Keratinocyte (primary cell): Measurements from ENCODE around the gene MUC13. TPM values are rescaled to one million over a fixed set of nuclear protein-coding genes. Genes with fewer than 3 reads are reported as not detected.

Source experiments
- DNase-seq: peaks from one replicate; pipeline ENCODE4 v3.0.0-alpha.2; 2011; ENCODE audit warnings: low read depth, missing footprints, low spot score
- FAIRE-seq: peaks from 2 replicates; lab custom pipeline; 2011; peaks lifted over from hg19 to GRCh38; lab: Jason Lieb, UNC
- H2AFZ ChIP-seq: 2 replicates; pipeline ENCODE4 v1.6.0; 2012; ENCODE audit warnings: low read length, control low read depth, inconsistent platforms; ENCODE audit not compliant: control insufficient read depth
- H3K27ac ChIP-seq: 2 replicates; pipeline ENCODE4 v1.5.1; 2011; ENCODE audit warnings: low read length; ENCODE audit not compliant: control insufficient read depth, insufficient read depth
- H3K27me3 ChIP-seq: 3 replicates; pipeline ENCODE4 v1.6.0; 2011; ENCODE audit warnings: low read length; ENCODE audit not compliant: control insufficient read depth, insufficient read depth; ENCODE audit errors: extremely low read depth
- H3K36me3 ChIP-seq, 2 experiments: 2 replicates in 1 of 2; 3 replicates in 1 of 2; pipeline ENCODE4 v1.5.1; 2011; ENCODE audit warnings: low read length in 2 of 2, mild to moderate bottlenecking in 1 of 2; ENCODE audit not compliant: control insufficient read depth in 2 of 2, insufficient read depth in 2 of 2; ENCODE audit errors: extremely low read depth in 1 of 2
- H3K4me1 ChIP-seq: 3 replicates; pipeline ENCODE4 v1.5.1; 2011; ENCODE audit warnings: low read length; ENCODE audit not compliant: control insufficient read depth, insufficient read depth; ENCODE audit errors: extremely low read depth
- H3K4me2 ChIP-seq: 3 replicates; pipeline ENCODE4 v1.6.0; 2011; ENCODE audit warnings: low read depth, low read length; ENCODE audit not compliant: control insufficient read depth, insufficient read depth; ENCODE audit errors: extremely low read depth
- H3K4me3 ChIP-seq, 3 experiments: fragments of 200-600 bp in 1 of 3; sonication (generic) in 1 of 3; 2 replicates in 2 of 3; 3 replicates in 1 of 3; pipeline ENCODE4 v1.5.1; 2011 to 2016; ENCODE audit warnings: low read length in 3 of 3, mild to moderate bottlenecking in 3 of 3, control low read depth in 2 of 3, inconsistent platforms in 1 of 3, low read depth in 1 of 3, mixed read lengths in 1 of 3, mixed run types in 1 of 3, moderate library complexity in 1 of 3; ENCODE audit not compliant: control insufficient read depth in 2 of 3, insufficient read depth in 2 of 3; ENCODE audit errors: extremely low read depth in 1 of 3
- H3K79me2 ChIP-seq: 2 replicates; pipeline ENCODE4 v1.6.0; 2012; ENCODE audit warnings: low read length; ENCODE audit not compliant: control insufficient read depth, insufficient read depth
- H3K9ac ChIP-seq: 3 replicates; pipeline ENCODE4 v1.6.0; 2011; ENCODE audit warnings: low read length; ENCODE audit not compliant: control insufficient read depth, insufficient read depth; ENCODE audit errors: extremely low read depth
- H3K9me1 ChIP-seq: 3 replicates; pipeline ENCODE4 v1.6.0; 2011; ENCODE audit warnings: low read length; ENCODE audit not compliant: control insufficient read depth, insufficient read depth; ENCODE audit errors: extremely low read depth
- H3K9me3 ChIP-seq: 2 replicates; pipeline ENCODE4 v1.5.1; 2012; ENCODE audit warnings: low read depth, low read length; ENCODE audit not compliant: control insufficient read depth
- H4K20me1 ChIP-seq: 3 replicates; pipeline ENCODE4 v1.6.0; 2011; ENCODE audit warnings: low read length; ENCODE audit not compliant: control insufficient read depth, insufficient read depth; ENCODE audit errors: extremely low read depth
- CTCF ChIP-seq, 3 experiments: IDR thresholded peaks in 1 of 3; conservative IDR thresholded peaks in 1 of 3; optimal IDR thresholded peaks in 1 of 3; 2 replicates in 2 of 3; 3 replicates in 1 of 3; pipeline versions ENCODE3 to v1.5.1; 2011; ENCODE audit warnings: low read length in 3 of 3, mild to moderate bottlenecking in 3 of 3, moderate library complexity in 2 of 3, control low read depth in 1 of 3, inconsistent platforms in 1 of 3; ENCODE audit not compliant: insufficient read depth in 2 of 3; ENCODE audit errors: extremely low read depth in 1 of 3
- EZH2 ChIP-seq: IDR thresholded peaks from one replicate; pipeline ENCODE4 v1.6.1; 2012; ENCODE audit warnings: inconsistent platforms, mild to moderate bottlenecking, low read length, moderate library complexity
- dilution Hi-C: fragments of 300-500 bp; cut with MboI; formaldehyde crosslinking; loops from one replicate; pipeline ENCODE4 v1.7.0; 2020; ENCODE audit warnings: low sequenced_read_pairs; ENCODE audit not compliant: extremely low pct_ligation_motif_present
- polyA plus RNA-seq, 5 experiments: library from polyadenylated mRNA; depleted of rRNA in 3 of 5; stranded (reverse) in 3 of 5; stranded (forward) in 1 of 5; unstranded in 1 of 5; fragments of >200 nt; gene quantifications; 1 replicate in 1 of 5; 2 replicates in 3 of 5; 3 replicates in 1 of 5; pipeline versions ENCODE4 v1.2.1 to v1.2.3, GENCODE V29; 2011 to 2012; ENCODE audit warnings: missing spikeins in 2 of 5, low read depth in 1 of 5, low replicate concordance in 1 of 5

Gene MUC13
- polyA plus RNA-seq, 1 donor (not counting 4 experiments of a cell fraction or from before 2014, with no cell fraction given): not detected

- H3K9me1 ChIP-seq: no peaks in the 10 kb centered on the region
- dilution Hi-C loops: no loop called here
- H3K27ac ChIP-seq: no peak overlapping the region
- H3K4me2 ChIP-seq: no peak overlapping the region
- DNase-seq (no peak), FAIRE-seq (no peak)
- peaks cover 3 to 10% of the 10 kb centered on the region in 2 experiments for H3K36me3 ChIP-seq
- no peak for TF ChIP-seq CTCF (optimal IDR thresholded peaks at IDR 0.05 in 1 of 3, IDR thresholded peaks at IDR 0.05 in 1 of 3, conservative IDR thresholded peaks at IDR 0.05 in 1 of 3; ENCODE audit: extremely low read depth in 1 of 3, insufficient read depth in 2 of 3, low read length in 3 of 3)
- TF ChIP-seq EZH2: no peak
- peaks cover 17% of the 10 kb centered on the region for H3K4me1 ChIP-seq
- H4K20me1 ChIP-seq: no peaks in the 10 kb centered on the region
- no peaks in the 10 kb centered on the region for H3K27me3 ChIP-seq
- H3K9ac ChIP-seq: no peak overlapping the region
- no peak overlapping the region for H3K4me3 ChIP-seq
- no peaks in the 10 kb centered on the region for H3K9me3 ChIP-seq
- H2AFZ ChIP-seq: no peak overlapping the region
- H3K79me2 ChIP-seq: no peaks in the 10 kb centered on the region
These were observed 46.9 kb upstream of the MUC13 start for GRCh38 chr3:124981472-124981871.

- no peak for FAIRE-seq
- H3K4me1 ChIP-seq: no peaks in the 10 kb centered on the region
- H3K27ac ChIP-seq: no peak overlapping the region
- H3K9me1 ChIP-seq: no peaks in the 10 kb centered on the region
- H3K27me3 ChIP-seq: no peaks in the 10 kb centered on the region
- DNase-seq: no peak
- H3K4me3 ChIP-seq: no peak overlapping the region
- no peak overlapping the region for H3K4me2 ChIP-seq
- no peaks in the 10 kb centered on the region for H3K79me2 ChIP-seq
- TF ChIP-seq CTCF (optimal IDR thresholded peaks at IDR 0.05 in 1 of 3, IDR thresholded peaks at IDR 0.05 in 1 of 3, conservative IDR thresholded peaks at IDR 0.05 in 1 of 3; ENCODE audit: extremely low read depth in 1 of 3, insufficient read depth in 2 of 3, low read length in 3 of 3) (no peak), EZH2 (no peak)
- no peaks in the 10 kb centered on the region for H3K9me3 ChIP-seq
- H4K20me1 ChIP-seq: no peaks in the 10 kb centered on the region
- dilution Hi-C loops: no loop called here
- H3K9ac ChIP-seq: no peak overlapping the region
- no peak overlapping the region for H2AFZ ChIP-seq
- H3K36me3 ChIP-seq: peaks cover 0 to 6% of the 10 kb centered on the region in 2 experiments
These were observed 44.1 kb upstream of the MUC13 start for GRCh38 chr3:124978627-124979026.
